GM19023 (cell line): Measurements from ENCODE around the gene CSNK1E.

Experiments used
- ATAC-seq: cut with Tn5 transposase; IDR thresholded peaks from one replicate; pipeline ENCODE4 v1.9.1; 2021; ENCODE audit warnings: mild to moderate bottlenecking, moderate library complexity; ENCODE audit not compliant: unreplicated experiment

CSNK1E gene

GRCh38 chr22:38282397-38282796 is 34.8 kb downstream of the CSNK1E start:
- ATAC-seq = no peak

- ATAC-seq = no peak
Observed at GRCh38 chr22:38276166-38276565, 41.1 kb downstream of the CSNK1E start.

- ATAC-seq = no peak
Observed at GRCh38 chr22:38273135-38273826, 44.0 kb downstream of the CSNK1E start.

- peak; percentile 88 for ATAC-seq
Observed at GRCh38 chr22:38272373-38273134, 44.7 kb downstream of the CSNK1E start, which contains the start of gene TMEM184B. TSS of gene TMEM184B (minus strand) at chr22:38273010. CDS start at chr22:38247961, 25,049 bp downstream.

- ATAC-seq = no peak
Observed at GRCh38 chr22:38271927-38272372, 45.3 kb downstream of the CSNK1E start.

- no peak for ATAC-seq
Observed at GRCh38 chr22:38271101-38271500, 46.1 kb downstream of the CSNK1E start.

GRCh38 chr22:38270091-38270992 is 46.9 kb downstream of the CSNK1E start:
- no peak for ATAC-seq

GRCh38 chr22:38269466-38269865 is 47.8 kb downstream of the CSNK1E start:
- no peak for ATAC-seq

- no peak for ATAC-seq
Observed at GRCh38 chr22:38267086-38267485, 50.1 kb downstream of the CSNK1E start.

GRCh38 chr22:38266120-38266519 is 51.1 kb downstream of the CSNK1E start:
- ATAC-seq = no peak

GRCh38 chr22:38264322-38264843 is 52.9 kb downstream of the CSNK1E start:
- no peak for ATAC-seq

GRCh38 chr22:38262051-38262795 is 55.0 kb downstream of the CSNK1E start:
- ATAC-seq = no peak

GRCh38 chr22:38260761-38261681 is 56.2 kb downstream of the CSNK1E start:
- peak; percentile 10 for ATAC-seq

- ATAC-seq = no peak
Observed at GRCh38 chr22:38259370-38259769, 57.9 kb downstream of the CSNK1E start.

GRCh38 chr22:38258895-38259294 is 58.3 kb downstream of the CSNK1E start:
- no peak for ATAC-seq

GRCh38 chr22:38257650-38258250 is 59.5 kb downstream of the CSNK1E start:
- ATAC-seq = no peak

- ATAC-seq = no peak
Observed at GRCh38 chr22:38257181-38257580, 60.1 kb downstream of the CSNK1E start.

- ATAC-seq = no peak
Observed at GRCh38 chr22:38255697-38256096, 61.5 kb downstream of the CSNK1E start.

GRCh38 chr22:38251341-38251692 is 65.9 kb downstream of the CSNK1E start:
- ATAC-seq = no peak
